Muscle of leg (tissue), 11 donors: ENCODE measurements around the gene LPCAT1. TPM values are rescaled to one million over a fixed set of nuclear protein-coding genes. Genes with fewer than 3 reads are reported as not detected.
A peak's percentile ranks its signal among the peaks of the same experiment; 100 is the strongest.
"Not testable (repeated sequence)": the region's sequence is repeated elsewhere in the genome, so short reads cannot be mapped to it uniquely, and the experiment has no call there.

Source experiments
- DNase-seq: peaks from one replicate; pipeline ENCODE4 v3.0.0; 2013
- H3K27ac ChIP-seq: one replicate; pipeline ENCODE4 v1.5.1; 2013; ENCODE audit warnings: mild to moderate bottlenecking, low read length, control low read depth
- H3K27me3 ChIP-seq: one replicate; pipeline ENCODE4 v1.6.1; 2013; ENCODE audit warnings: low read length; ENCODE audit not compliant: control insufficient read depth, insufficient read depth
- H3K36me3 ChIP-seq: one replicate; pipeline ENCODE4 v1.6.1; 2013; ENCODE audit warnings: low read length; ENCODE audit not compliant: control insufficient read depth, insufficient read depth
- H3K4me1 ChIP-seq: one replicate; pipeline ENCODE4 v1.6.1; 2013; ENCODE audit warnings: low read length; ENCODE audit not compliant: control insufficient read depth, insufficient read depth
- H3K4me3 ChIP-seq: one replicate; pipeline ENCODE4 v1.5.1; 2013; ENCODE audit warnings: low read length, control low read depth
- H3K9me3 ChIP-seq: replicated peaks from 2 replicates; pipeline ENCODE4 v1.6.1; 2013; ENCODE audit warnings: low read depth, low read length; ENCODE audit not compliant: control insufficient read depth
- WGBS: methylation state at CpG from one replicate; pipeline ENCODE4 v1.1.5; 2013; ENCODE audit warnings: missing lambda C conversion rate; ENCODE audit not compliant: insufficient coverage; 5-methylcytosine and 5-hydroxymethylcytosine counted together
- polyA plus RNA-seq, 8 donors: library from polyadenylated mRNA; unstranded; fragments of 120-200 nt; gene quantifications; one replicate each; pipeline versions ENCODE4 v1.2.1 to v1.2.3, GENCODE V29; 2013; ENCODE audit warnings: inconsistent platforms in 1 of 8, low replicate concordance in 1 of 8; ENCODE audit not compliant: insufficient read length in 8 of 8, insufficient read depth in 1 of 8
- total RNA-seq: library from RNA; stranded (reverse); fragments of 120-200 nt; gene quantifications from one replicate; pipeline ENCODE4 v1.2.4, GENCODE V29; 2013

LPCAT1 gene
- total and polyA plus RNA-seq, 9 donors, result 23.6 to 47.6 (median 34.1) TPM

DNA sequence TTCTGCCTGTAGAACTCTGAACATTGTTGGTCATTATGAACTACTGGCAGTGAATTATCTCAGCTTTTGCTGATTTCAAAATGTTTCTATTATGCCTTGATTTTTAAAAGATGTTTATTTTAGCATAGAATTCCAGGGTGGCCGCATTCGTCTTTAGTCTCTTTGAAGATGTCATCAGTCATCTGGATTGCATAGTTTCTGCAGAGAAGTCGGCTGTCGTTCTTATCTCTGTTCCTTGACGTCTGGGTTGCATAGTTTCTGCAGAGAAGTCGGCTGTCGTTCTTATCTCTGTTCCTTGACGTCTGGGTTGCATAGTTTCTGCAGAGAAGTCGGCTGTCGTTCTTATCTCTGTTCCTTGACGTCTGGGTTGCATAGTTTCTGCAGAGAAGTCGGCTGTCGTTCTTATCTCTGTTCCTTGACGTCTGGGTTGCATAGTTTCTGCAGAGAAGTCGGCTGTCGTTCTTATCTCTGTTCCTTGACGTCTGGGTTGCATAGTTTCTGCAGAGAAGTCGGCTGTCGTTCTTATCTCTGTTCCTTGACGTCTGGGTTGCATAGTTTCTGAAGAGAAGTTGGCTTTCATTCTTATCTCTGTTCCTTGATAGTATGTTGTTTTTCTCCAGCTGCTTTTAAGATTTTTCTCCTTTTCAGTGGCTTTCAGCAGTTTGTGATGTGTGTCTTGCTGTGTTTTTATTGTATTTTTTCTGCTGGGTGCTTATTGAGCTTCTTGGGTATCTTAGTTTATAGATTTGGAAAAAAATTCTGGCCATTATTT is 67.5 kb downstream of the LPCAT1 start:
- H3K36me3 ChIP-seq, H3K4me3 ChIP-seq, H3K27ac ChIP-seq, H3K4me1 ChIP-seq, DNase-seq, H3K27me3 ChIP-seq: not testable (repeated sequence)
- H3K9me3 ChIP-seq, result peaks cover 21% of the 10 kb centered on the region
- WGBS, result 82% methylated on average over 2 of the region's 20 CpGs

- H3K27me3 ChIP-seq, result peaks cover 14% of the 10 kb centered on the region
- peaks cover 2% of the 10 kb centered on the region for H3K36me3 ChIP-seq
- H3K27ac ChIP-seq, result no peak overlapping the region
- no CpG with 5 or more reads among the region's 2 CpGs for whole genome bisulfite sequencing
- H3K4me1 ChIP-seq, result no peaks in the 10 kb centered on the region
- H3K4me3 ChIP-seq, result no peak overlapping the region
- no peak for DNase-seq
- peaks cover 21% of the 10 kb centered on the region for H3K9me3 ChIP-seq
These were observed 70.1 kb downstream of the LPCAT1 start for GRCh38 chr5:1453613-1454012.

DNA sequence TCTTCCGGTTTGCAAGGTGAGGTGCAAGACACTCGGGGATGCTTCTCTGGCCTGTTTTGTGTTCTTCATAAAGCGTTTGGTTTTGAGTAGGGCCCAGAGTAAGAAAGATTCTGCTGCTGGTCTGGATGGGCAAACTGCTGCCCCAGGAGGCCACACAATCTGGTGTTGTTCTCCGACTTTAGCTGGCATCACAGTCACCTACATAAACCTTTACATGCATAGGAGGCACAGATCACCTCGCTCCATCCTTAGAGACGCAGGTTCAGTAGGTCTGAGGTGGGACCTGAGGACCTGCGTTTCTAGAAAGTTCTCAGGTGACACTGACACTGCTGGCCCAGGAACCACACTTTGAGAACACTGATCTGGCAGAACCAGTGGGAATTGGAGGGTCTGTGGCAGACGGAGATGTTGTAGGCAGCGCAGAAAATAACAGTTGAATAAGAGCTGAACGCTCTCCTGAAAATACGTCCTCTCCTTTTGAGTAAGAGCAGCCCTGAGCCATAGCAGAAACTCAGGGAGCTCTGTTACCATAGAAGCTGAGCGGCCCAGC is 74.6 kb downstream of the LPCAT1 start:
- Histone ChIP-seq H3K36me3 (no peaks in the 10 kb centered on the region), H3K27me3 (peaks cover 56% of the 10 kb centered on the region), H3K4me1 (peaks cover 8% of the 10 kb centered on the region), H3K9me3 (peaks cover 6% of the 10 kb centered on the region), H3K4me3 (no peak overlapping the region), H3K27ac (no peak overlapping the region)
- no peak for DNase-seq
- 88% methylated on average over 11 of the region's 12 CpGs for WGBS

- no peak overlapping the region for H3K4me3 ChIP-seq
- H3K36me3 ChIP-seq, result no peaks in the 10 kb centered on the region
- no peak for DNase-seq
- H3K4me1 ChIP-seq, result peaks cover 8% of the 10 kb centered on the region
- H3K9me3 ChIP-seq, result peaks cover 4% of the 10 kb centered on the region
- peaks cover 62% of the 10 kb centered on the region for H3K27me3 ChIP-seq
- 63% methylated on average over 4 of the region's 5 CpGs for WGBS
- no peak overlapping the region for H3K27ac ChIP-seq
These were observed 75.2 kb downstream of the LPCAT1 start for GRCh38 chr5:1448511-1449011.

DNA sequence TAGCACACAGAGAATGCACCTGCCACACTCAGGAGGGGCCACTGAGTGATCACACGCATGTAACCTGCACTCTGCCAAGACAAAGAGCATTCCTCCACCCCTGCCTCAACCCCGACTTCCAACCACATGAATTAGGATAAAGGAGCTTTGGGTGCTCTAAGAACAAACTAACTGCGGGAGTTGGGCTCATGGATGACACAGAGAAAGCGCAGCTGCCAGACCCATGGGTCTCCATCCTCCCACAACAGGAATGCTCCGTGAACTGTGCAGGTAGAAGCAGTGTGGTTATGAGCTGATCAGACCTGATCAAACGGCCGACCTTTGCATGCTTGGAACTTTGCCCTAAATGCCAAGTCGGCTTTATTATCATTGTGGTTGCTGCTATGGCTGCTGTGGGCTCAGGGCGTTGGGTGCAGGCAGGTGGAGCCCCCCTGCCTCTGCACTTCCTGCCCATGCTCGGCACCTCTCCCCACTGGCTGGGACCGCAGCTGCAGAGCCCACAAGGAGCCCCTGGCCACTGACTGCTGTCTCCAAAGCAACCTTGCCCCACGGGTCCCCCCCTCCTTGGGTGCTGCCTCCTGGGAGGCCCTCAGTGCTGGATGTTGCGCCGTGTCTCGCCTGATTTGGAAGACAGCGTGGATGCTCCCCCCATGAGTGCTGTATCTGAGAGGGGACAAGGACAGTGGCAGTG is 75.9 kb downstream of the LPCAT1 start:
- no peaks in the 10 kb centered on the region for H3K36me3 ChIP-seq
- H3K27ac ChIP-seq, result no peak overlapping the region
- DNase-seq, result no peak
- WGBS, result 65% methylated on average over 8 of the region's 16 CpGs
- H3K4me3 ChIP-seq, result no peak overlapping the region
- peaks cover 8% of the 10 kb centered on the region for H3K4me1 ChIP-seq
- H3K27me3 ChIP-seq, result peaks cover 69% of the 10 kb centered on the region
- peaks cover 3% of the 10 kb centered on the region for H3K9me3 ChIP-seq

- Histone ChIP-seq H3K4me1 (peaks cover 8% of the 10 kb centered on the region), H3K27me3 (peaks cover 80% of the 10 kb centered on the region), H3K4me3 (no peak overlapping the region), H3K9me3 (no peaks in the 10 kb centered on the region), H3K27ac (no peak overlapping the region), H3K36me3 (no peaks in the 10 kb centered on the region)
- 42% methylated on average over 8 of the region's 16 CpGs for WGBS
- no peak for DNase-seq
These were observed 77.0 kb downstream of the LPCAT1 start for GRCh38 chr5:1446602-1447343.

DNA sequence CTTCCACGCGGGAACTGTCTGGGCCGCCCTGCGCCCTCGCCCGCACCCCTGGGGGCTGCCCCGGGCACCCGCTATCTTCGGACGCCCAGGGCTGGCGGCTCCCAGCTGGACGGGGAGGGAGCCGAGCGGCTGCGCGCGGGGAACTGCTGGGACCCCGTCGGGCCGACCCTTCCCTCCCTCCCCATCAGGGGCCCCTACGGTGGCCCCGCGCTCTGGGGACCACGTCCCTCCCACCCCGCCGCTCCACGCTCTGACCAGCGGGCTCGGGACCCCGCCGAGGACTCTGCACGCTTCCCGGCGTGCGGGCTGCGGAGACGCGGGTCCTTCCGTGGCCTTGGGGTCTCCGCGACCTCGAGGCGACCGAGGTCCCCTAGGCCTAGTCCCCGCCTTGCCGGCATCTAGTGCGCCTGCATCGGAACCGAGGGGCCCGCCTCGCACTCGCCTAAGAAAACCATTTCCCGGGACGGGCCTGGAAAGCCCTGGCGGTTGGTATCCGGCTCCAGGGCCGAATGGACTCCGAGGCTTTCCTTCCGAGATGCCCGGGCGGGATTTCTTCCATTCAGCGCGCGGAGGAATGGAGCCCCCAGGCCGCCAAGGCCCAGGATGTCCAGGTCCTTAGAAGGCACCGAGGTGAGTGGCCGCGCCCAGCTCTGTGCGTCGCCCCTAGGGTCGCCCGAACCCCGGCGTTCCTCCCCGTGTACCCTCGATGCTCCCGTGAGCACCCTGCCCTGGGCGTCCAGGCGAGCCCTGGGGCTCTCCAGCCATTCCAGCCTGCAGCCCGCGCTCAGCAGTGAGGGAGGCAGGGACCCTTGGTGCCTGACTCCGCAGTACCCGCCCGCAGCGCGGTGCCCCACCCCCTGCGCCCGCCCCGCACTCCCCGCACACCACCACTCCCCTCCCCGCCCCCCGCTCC is 77.8 kb downstream of the LPCAT1 start:
- no peak for DNase-seq
- Histone ChIP-seq H3K27me3 (peaks cover 86% of the 10 kb centered on the region), H3K4me1 (peaks cover 8% of the 10 kb centered on the region), H3K4me3 (no peak overlapping the region), H3K27ac (no peak overlapping the region), H3K9me3 (no peaks in the 10 kb centered on the region), H3K36me3 (no peaks in the 10 kb centered on the region)
- WGBS, result 1% methylated on average over 81 of the region's 92 CpGs

GRCh38 chr5:1445313-1445688 is 78.5 kb downstream of the LPCAT1 start, which contains the start of gene SLC6A3:
Gene SLC6A3 (minus strand): TSS chr5:1445440. CDS start chr5:1443197, 2,243 bp downstream.
- no peaks in the 10 kb centered on the region for H3K9me3 ChIP-seq
- no peak within 1 kb of the TSS for H3K27ac ChIP-seq
- H3K4me1 ChIP-seq, result peaks cover 8% of the 10 kb centered on the region
- peaks cover 82% of the 10 kb centered on the region for H3K27me3 ChIP-seq
- under 1% methylated on average over 43 of the region's 52 CpGs for WGBS
- peak; percentile 61 for DNase-seq
- H3K36me3 ChIP-seq, result no peaks in the 10 kb centered on the region
- H3K4me3 ChIP-seq, result no peak within 1 kb of the TSS
